ENCODE measurements around the gene FAM170B. TPM values are rescaled to one million over a fixed set of nuclear protein-coding genes. Genes with fewer than 3 reads are reported as not detected.

Gene FAM170B
- total RNA-seq, 6 experiments from 2014 or later, result not detected

DNA sequence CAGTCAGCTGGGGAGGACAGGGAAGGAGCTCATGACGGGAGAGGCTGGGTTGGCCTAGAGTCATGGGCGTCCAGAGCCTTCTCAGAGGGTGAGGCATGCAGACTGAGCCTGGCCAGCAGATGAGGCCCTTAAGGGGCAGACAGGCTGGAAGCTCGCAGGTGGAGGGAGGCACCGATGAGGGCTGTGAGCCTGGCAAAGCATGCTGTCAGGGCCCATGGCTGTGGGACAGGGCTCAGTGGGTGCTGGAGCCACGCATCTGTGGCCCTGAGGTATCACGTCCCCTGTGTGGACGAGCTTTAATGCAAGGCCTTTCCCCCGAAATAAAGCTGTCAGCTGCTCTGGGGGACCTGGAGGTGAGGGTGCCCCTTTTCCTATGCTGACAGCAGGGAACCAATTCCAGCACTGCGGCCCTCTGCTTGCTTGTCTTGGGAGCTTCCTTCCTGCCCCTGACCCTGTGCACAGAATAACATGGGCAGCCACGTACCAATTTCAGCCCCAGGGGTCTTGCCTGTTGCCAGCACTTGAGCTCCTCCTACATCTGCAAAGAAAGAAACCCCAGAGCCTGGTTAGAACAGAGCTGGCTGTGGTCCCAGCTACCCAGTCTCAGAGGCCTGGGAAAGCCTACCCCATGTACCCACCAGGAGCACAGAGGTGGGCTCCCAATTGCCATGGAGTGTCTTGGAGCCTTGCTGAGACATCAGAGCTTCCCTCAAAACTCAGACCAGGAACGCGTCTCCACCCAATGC, 33.8 kb upstream of the FAM170B start:
- DNase-seq (peak in 1 of 3 donors; percentile 35), ATAC-seq (no peak)
- no peak overlapping the region for H3K4me3 ChIP-seq
- no peaks in the 10 kb centered on the region for H3K27me3 ChIP-seq
- WGBS (ENCODE audit: insufficient coverage, low coverage, low lambda C conversion rate, missing lambda C conversion rate), result 80% methylated on average over 2 of the region's 12 CpGs
- H3K9me3 ChIP-seq, result no peaks in the 10 kb centered on the region
- H3K36me3 ChIP-seq, result no peaks in the 10 kb centered on the region
- H3K4me1 ChIP-seq, result no peaks in the 10 kb centered on the region
- intact Hi-C loops (cut with DNase I), result loop anchor here in 1 of 2 donors (5.0 kb wide), 1 partner anchor 190 kb away; no protein-coding TSS in a partner anchor
- no peak overlapping the region for H3K27ac ChIP-seq
- TF ChIP-seq, protein P1, sequence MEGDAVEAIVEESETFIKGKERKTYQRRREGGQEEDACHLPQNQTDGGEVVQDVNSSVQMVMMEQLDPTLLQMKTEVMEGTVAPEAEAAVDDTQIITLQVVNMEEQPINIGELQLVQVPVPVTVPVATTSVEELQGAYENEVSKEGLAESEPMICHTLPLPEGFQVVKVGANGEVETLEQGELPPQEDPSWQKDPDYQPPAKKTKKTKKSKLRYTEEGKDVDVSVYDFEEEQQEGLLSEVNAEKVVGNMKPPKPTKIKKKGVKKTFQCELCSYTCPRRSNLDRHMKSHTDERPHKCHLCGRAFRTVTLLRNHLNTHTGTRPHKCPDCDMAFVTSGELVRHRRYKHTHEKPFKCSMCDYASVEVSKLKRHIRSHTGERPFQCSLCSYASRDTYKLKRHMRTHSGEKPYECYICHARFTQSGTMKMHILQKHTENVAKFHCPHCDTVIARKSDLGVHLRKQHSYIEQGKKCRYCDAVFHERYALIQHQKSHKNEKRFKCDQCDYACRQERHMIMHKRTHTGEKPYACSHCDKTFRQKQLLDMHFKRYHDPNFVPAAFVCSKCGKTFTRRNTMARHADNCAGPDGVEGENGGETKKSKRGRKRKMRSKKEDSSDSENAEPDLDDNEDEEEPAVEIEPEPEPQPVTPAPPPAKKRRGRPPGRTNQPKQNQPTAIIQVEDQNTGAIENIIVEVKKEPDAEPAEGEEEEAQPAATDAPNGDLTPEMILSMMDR (IDR thresholded peaks at IDR 0.05), result no peak
- no peak for TF ChIP-seq POLR2A (IDR thresholded peaks at IDR 0.05)

DNA sequence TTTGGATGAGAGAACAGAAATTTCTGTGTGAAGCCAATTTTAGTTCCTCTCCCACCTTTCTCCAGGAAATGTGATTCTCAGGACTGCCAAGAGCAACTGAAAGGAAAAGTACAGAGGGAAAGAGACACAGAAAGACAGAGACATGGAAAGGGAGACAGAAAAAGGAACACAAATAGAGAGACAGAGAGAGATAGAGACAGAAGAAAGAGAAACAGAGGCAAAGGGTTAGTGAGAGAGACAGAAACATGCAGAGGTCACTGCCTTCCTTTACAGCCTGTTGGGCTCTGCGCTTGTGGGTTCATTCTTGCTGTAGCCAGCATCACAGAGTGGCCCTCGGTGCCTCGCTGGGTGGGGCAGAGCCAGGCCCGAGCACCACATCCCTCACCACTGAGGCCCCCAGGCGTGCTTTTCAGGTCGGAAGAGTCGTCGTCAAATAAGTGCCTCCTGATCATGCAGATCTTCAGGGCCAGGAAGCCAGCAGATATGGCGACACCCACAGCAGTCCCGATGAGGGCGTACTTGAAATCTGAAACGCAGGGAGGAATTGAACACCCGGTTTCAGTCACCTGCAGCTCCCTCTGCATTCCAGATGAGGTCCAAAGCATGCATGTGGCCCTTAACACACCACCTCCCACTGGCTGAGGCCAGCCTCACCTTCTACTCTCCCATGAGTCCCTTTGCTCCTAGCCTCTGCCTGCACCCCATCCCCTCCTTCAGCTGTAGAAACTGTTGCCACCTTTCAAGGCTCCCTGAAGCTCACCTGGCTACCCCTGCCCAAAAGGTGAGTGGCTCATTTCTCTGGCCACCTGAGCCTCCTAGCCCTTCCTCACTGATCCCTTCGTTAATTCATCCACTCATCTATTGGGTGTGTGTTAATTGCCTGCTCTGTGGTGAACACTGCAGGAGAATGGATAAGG, 32.9 kb upstream of the FAM170B start:
- no peak overlapping the region for H3K27ac ChIP-seq
- WGBS (ENCODE audit: insufficient coverage, low coverage, low lambda C conversion rate, missing lambda C conversion rate), result 57% methylated on average over 1 of the region's 14 CpGs
- ATAC-seq (no peak), DNase-seq (no peak)
- H3K4me1 ChIP-seq, result no peaks in the 10 kb centered on the region
- H3K36me3 ChIP-seq, result no peaks in the 10 kb centered on the region
- H3K4me3 ChIP-seq, result no peak overlapping the region
- H3K27me3 ChIP-seq, result no peaks in the 10 kb centered on the region
- no peaks in the 10 kb centered on the region for H3K9me3 ChIP-seq
- intact Hi-C loops (cut with DNase I), result loop anchor here in 1 of 2 donors (5.0 kb wide), 1 partner anchor 189 kb away; no protein-coding TSS in a partner anchor
- TF ChIP-seq, protein P1 (IDR thresholded peaks at IDR 0.05), result no peak
- TF ChIP-seq POLR2A (IDR thresholded peaks at IDR 0.05), result no peak

DNA sequence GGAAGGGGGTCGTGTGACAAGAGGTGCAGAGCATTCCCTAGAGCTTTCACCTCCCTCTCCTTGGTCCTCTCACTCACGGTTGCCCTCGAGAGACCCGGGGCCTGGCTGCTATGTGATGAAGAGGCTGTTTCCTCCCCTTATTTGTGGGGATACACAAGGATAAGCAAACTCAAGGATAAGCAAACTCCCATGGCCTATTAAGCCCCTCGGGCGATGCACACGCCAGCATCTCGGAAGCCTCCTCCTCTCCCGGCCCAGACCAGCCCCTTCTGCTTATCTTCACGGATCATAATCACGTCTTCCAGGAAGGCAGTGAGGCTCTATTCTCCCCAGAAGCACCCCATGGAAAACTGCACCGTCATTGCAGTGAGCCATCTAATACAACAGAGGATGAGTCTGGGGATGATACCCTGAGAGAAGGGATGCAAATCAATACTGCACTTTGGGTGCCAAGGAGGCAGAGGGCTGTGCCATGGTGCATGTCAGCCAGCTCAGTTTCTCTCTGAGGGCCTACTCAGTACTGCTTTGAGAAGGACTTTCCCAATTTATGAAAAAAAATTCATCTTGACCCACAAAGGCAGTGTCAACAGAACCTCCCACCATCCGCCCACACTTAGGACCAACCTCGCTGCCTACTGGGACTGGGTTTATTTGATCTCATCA, 32.1 kb upstream of the FAM170B start:
- 85% methylated on average over 8 of the region's 14 CpGs for WGBS (ENCODE audit: insufficient coverage, low coverage, low lambda C conversion rate, missing lambda C conversion rate)
- intact Hi-C loops (cut with DNase I), result loop anchor here in 1 of 2 donors (5.0 kb wide), 1 partner anchor 189 kb away; no protein-coding TSS in a partner anchor
- ATAC-seq, result no peak

DNA sequence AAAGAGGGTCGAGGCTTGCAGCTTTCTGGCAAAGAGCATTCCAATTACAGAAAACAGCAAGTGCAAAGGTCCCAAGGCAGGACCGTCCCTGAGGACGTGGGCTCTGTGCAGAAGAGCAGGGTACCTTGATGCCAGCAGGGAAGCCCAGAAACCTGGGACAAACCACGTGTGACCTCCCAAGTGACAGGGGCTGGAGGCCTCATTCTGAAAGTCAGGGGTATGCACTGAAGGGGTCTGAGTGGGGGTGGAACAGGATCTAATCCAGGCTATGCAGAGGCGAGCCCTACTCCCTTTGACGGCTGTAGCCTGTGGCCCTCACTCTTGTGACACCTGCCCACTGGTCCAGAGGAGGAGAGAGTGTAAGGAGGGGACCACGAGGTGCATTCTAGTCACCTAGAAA, 31.4 kb upstream of the FAM170B start:
- no peaks in the 10 kb centered on the region for H3K27me3 ChIP-seq
- no peaks in the 10 kb centered on the region for H3K9me3 ChIP-seq
- TF ChIP-seq, protein P1 (IDR thresholded peaks at IDR 0.05), result no peak
- no peak for TF ChIP-seq POLR2A (IDR thresholded peaks at IDR 0.05)
- WGBS (ENCODE audit: insufficient coverage, low coverage, low lambda C conversion rate, missing lambda C conversion rate), result 52% methylated on average over 3 of the region's 7 CpGs
- DNase-seq (no peak), ATAC-seq (no peak)
- H3K4me1 ChIP-seq, result no peaks in the 10 kb centered on the region
- H3K36me3 ChIP-seq, result no peaks in the 10 kb centered on the region
- H3K4me3 ChIP-seq, result no peak overlapping the region
- H3K27ac ChIP-seq, result no peak overlapping the region
- intact Hi-C loops (cut with DNase I), result loop anchor here in 1 of 2 donors (5.0 kb wide), 1 partner anchor 188 kb away; no protein-coding TSS in a partner anchor

More for the DNA sequence above, 32.1 kb upstream of the FAM170B start:
- no peak for TF ChIP-seq POLR2A (IDR thresholded peaks at IDR 0.05)
- TF ChIP-seq, protein P1 (IDR thresholded peaks at IDR 0.05), result no peak
- Histone ChIP-seq H3K27ac (no peak overlapping the region), H3K9me3 (no peaks in the 10 kb centered on the region), H3K4me1 (no peaks in the 10 kb centered on the region), H3K36me3 (no peaks in the 10 kb centered on the region), H3K4me3 (no peak overlapping the region), H3K27me3 (no peaks in the 10 kb centered on the region)
- DNase-seq, result no peak

Measured in right lobe of liver (tissue), 6 donors.